K562 (cell line): ENCODE data around the gene CCNYL1. TPM values are rescaled to one million over a fixed set of nuclear protein-coding genes. Genes with fewer than 3 reads are reported as not detected.

Experiments used
- ATF4 ChIP-seq: fragments of 450-650 bp; formaldehyde crosslinking; IDR thresholded peaks from 2 replicates; pipeline ENCODE4 v1.4.0; 2022; ENCODE audit warnings: mild to moderate bottlenecking, moderate library complexity
- BRD9 ChIP-seq: fragments of 450-650 bp; IDR thresholded peaks from 2 replicates; pipeline ENCODE4 v1.6.1; 2018; ENCODE audit warnings: low read depth; ENCODE audit not compliant: partially characterized antibody
- ETV6 ChIP-seq, 3 experiments: fragments of 150-350 bp in 1 of 3; sonication (generic) in 1 of 3; formaldehyde crosslinking in 1 of 3; IDR thresholded peaks; 2 replicates each; pipeline versions ENCODE4 v1.6.1 to v1.8.0; 2014 to 2022; ENCODE audit warnings: borderline replicate concordance in 2 of 3, low read depth in 2 of 3, antibody characterized with exemption in 1 of 3, low read length in 1 of 3, mild to moderate bottlenecking in 1 of 3, missing genetic modification reagents in 1 of 3
- HINFP ChIP-seq: fragments of 450-650 bp; conservative IDR thresholded peaks from 2 replicates; pipeline ENCODE4 v1.6.1; 2016; ENCODE audit warnings: missing genetic modification characterization, low read depth, mild to moderate bottlenecking, control low read depth, missing compliant biosample characterization
- KLF6 ChIP-seq: fragments of 250-450 bp; sonication (Bioruptor Pico); IDR thresholded peaks from 2 replicates; pipeline ENCODE4 v1.4.0; 2020; ENCODE audit warnings: mild to moderate bottlenecking, moderate library complexity, borderline replicate concordance
- NFXL1 ChIP-seq: fragments of 450-650 bp; formaldehyde crosslinking; IDR thresholded peaks from 2 replicates; pipeline ENCODE4 v1.4.0; 2021; ENCODE audit warnings: mild to moderate bottlenecking
- POLR3G ChIP-seq: IDR thresholded peaks from 2 replicates; pipeline ENCODE4 v1.6.1; 2011; ENCODE audit not compliant: insufficient read length, insufficient replicate concordance; ENCODE audit errors: extremely low read depth
- PRMT5 ChIP-seq: sonication (generic); formaldehyde crosslinking; IDR thresholded peaks from 2 replicates; pipeline ENCODE4 v1.5.0; 2020; ENCODE audit warnings: missing genetic modification reagents
- PURB ChIP-seq: sonication (generic); formaldehyde crosslinking; IDR thresholded peaks from 2 replicates; pipeline ENCODE4 v1.9.0; 2021; ENCODE audit warnings: low read depth, mild to moderate bottlenecking, missing genetic modification reagents
- RNF219 ChIP-seq: fragments of 250-450 bp; sonication (Bioruptor Pico); IDR thresholded peaks from 2 replicates; pipeline ENCODE4 v1.5.0; 2022; ENCODE audit warnings: mild to moderate bottlenecking
- RUNX1 ChIP-seq: sonication (generic); IDR thresholded peaks from 2 replicates; pipeline ENCODE4 v1.6.1; 2016; ENCODE audit warnings: antibody characterized with exemption, low read depth
- SP1 ChIP-seq: sonication (generic); formaldehyde crosslinking; IDR thresholded peaks from 2 replicates; pipeline ENCODE4 v1.8.1; 2022; ENCODE audit warnings: mild to moderate bottlenecking, missing genetic modification reagents
- TFE3 ChIP-seq: fragments of 450-650 bp; formaldehyde crosslinking; IDR thresholded peaks from 2 replicates; pipeline ENCODE4 v1.4.0; 2020; ENCODE audit warnings: mild to moderate bottlenecking, mixed read lengths
- TRIM28 ChIP-seq: fragments of 450-650 bp; IDR thresholded peaks from 2 replicates; pipeline ENCODE4 v1.6.1; 2017
- ZNF121 ChIP-seq: sonication (generic); formaldehyde crosslinking; conservative IDR thresholded peaks from 2 replicates; pipeline ENCODE4 v1.8.0; 2022; ENCODE audit warnings: missing genetic modification reagents
- ZNF165 ChIP-seq: fragments of 250-450 bp; sonication (Bioruptor Pico); IDR thresholded peaks from 2 replicates; pipeline ENCODE4 v1.4.0; 2020; ENCODE audit warnings: borderline replicate concordance
- ZNF184 ChIP-seq: sonication (generic); formaldehyde crosslinking; IDR thresholded peaks from 2 replicates; pipeline ENCODE4 v1.5.0; 2020; ENCODE audit warnings: missing genetic modification reagents
- ZNF217 ChIP-seq: sonication (generic); formaldehyde crosslinking; IDR thresholded peaks from 2 replicates; pipeline ENCODE4 v1.8.0; 2022; ENCODE audit warnings: mild to moderate bottlenecking, missing genetic modification reagents
- ZNF311 ChIP-seq: fragments of 250-450 bp; sonication (Bioruptor Pico); IDR thresholded peaks from 2 replicates; pipeline ENCODE4 v1.4.0; 2020; ENCODE audit warnings: mild to moderate bottlenecking, moderate library complexity
- ZNF584 ChIP-seq: fragments of 200-800 bp; sonication (Bioruptor generic); IDR thresholded peaks from 2 replicates; pipeline ENCODE4 v1.6.1; 2016; ENCODE audit warnings: low read depth, mild to moderate bottlenecking, missing genetic modification characterization, missing compliant biosample characterization
- polyA plus RNA-seq, 8 experiments: library from polyadenylated mRNA; depleted of rRNA in 4 of 8; stranded (reverse) in 5 of 8; unstranded in 3 of 8; fragments of >200 nt; fragmentation: Nextera tagmentation in 2 of 8; fragmentation: Illumina TruSeq in 1 of 8; extraction: Ambion mirVana in 2 of 8; extraction: Trizol in 1 of 8; gene quantifications; 2 replicates each; pipeline versions ENCODE4 v1.2.1 to v1.2.3, GENCODE V29; 2011 to 2014; ENCODE audit warnings: inconsistent platforms in 1 of 8, missing spikeins in 1 of 8
- total RNA-seq, 7 experiments: library from RNA; depleted of rRNA in 6 of 7; stranded (reverse); fragments of >200 nt in 6 of 7; fragmentation: Illumina TruSeq in 2 of 7; extraction: Trizol in 2 of 7; gene quantifications; 2 replicates each; pipeline versions ENCODE4 v1.2.1 to v1.2.3, GENCODE V29; 2011 to 2021; ENCODE audit warnings: low replicate concordance in 1 of 7

The CCNYL1 gene
- total and polyA plus RNA-seq, 9 of the 15 experiments (the other 6 are each of a cell fraction or from before 2014, with no cell fraction given) = 1.9 to 7.5 (median 4.7) TPM

GRCh38 chr2:207772081-207772843 is 60.8 kb downstream of the CCNYL1 start (continued):
- no peak for TF ChIP-seq PRMT5 (CRISPR knock-in tag)
- TF ChIP-seq HINFP (tag) = peak; percentile 98
- peak; percentile 96 for TF ChIP-seq SP1 (CRISPR knock-in tag)
- TF ChIP-seq POLR3G = no peak
- TF ChIP-seq TRIM28 = no peak
- TF ChIP-seq ZNF584 (CRISPR knock-in tag) = peak; percentile 100
- no peak for TF ChIP-seq ETV6 (IDR thresholded peaks at IDR 0.05; ENCODE audit: borderline replicate concordance in 1 of 2, low read depth in 2 of 2, low read length in 1 of 2)
- no peak for TF ChIP-seq ETV6 (CRISPR knock-in tag; IDR thresholded peaks at IDR 0.05; ENCODE audit: borderline replicate concordance)
- TF ChIP-seq PURB (CRISPR knock-in tag) = no peak
- peak; percentile 100 for TF ChIP-seq KLF6 (CRISPR knock-in tag)
- no peak for TF ChIP-seq ZNF217
- no peak for TF ChIP-seq BRD9
- TF ChIP-seq ZNF184 (CRISPR knock-in tag) = no peak
- peak; percentile 97 for TF ChIP-seq RNF219
- TF ChIP-seq NFXL1 (CRISPR knock-in tag) = peak; percentile 100
- no peak for TF ChIP-seq RUNX1
- TF ChIP-seq ZNF121 (CRISPR knock-in tag) = no peak
- peak; percentile 99 for TF ChIP-seq ZNF165 (CRISPR knock-in tag)
- peak; percentile 99 for TF ChIP-seq ATF4 (CRISPR knock-in tag)
- peak; percentile 87 for TF ChIP-seq TFE3 (CRISPR knock-in tag)
- TF ChIP-seq ZNF311 (CRISPR knock-in tag) = peak; percentile 100
